Brain (organoid and tissue), 1 donor: ENCODE results near the gene MPZL1. TPM values are rescaled to one million over a fixed set of nuclear protein-coding genes. Genes with fewer than 3 reads are reported as not detected.

Source experiments
- polyA plus RNA-seq: library from polyadenylated mRNA; stranded (reverse); fragments of 350-450 nt; fragmentation: Illumina TruSeq; extraction: RNeasy Lipid Tissue Mini Kit (QIAGEN cat#74804); gene quantifications from one replicate; pipeline ENCODE4 v1.2.3, GENCODE V29; 2015; ENCODE audit warnings: low read depth, low replicate concordance; ENCODE audit not compliant: insufficient read depth

The MPZL1 gene
- polyA plus RNA-seq, 1 donor from 2014 or later: 39.6 TPM

Other genes starting within 250 kb of the MPZL1 start
- gene CD247, start 203.5 kb upstream of the MPZL1 start, polyA plus RNA-seq: 1.0 TPM
- gene CREG1, start 168.2 kb upstream of the MPZL1 start, polyA plus RNA-seq: 15.0 TPM
- 2.5 TPM for gene RCSD1, start 91.8 kb upstream of the MPZL1 start, polyA plus RNA-seq
- gene ADCY10, start 192.2 kb downstream of the MPZL1 start, polyA plus RNA-seq: not detected
- 19.0 TPM for gene DCAF6, start 214.7 kb downstream of the MPZL1 start, polyA plus RNA-seq
- gene MPC2, start 215.1 kb downstream of the MPZL1 start, polyA plus RNA-seq: 77.0 TPM